ENCODE measurements around the gene RIN3.
A peak's percentile ranks its signal among the peaks of the same experiment; 100 is the strongest.

Gene RIN3

DNA sequence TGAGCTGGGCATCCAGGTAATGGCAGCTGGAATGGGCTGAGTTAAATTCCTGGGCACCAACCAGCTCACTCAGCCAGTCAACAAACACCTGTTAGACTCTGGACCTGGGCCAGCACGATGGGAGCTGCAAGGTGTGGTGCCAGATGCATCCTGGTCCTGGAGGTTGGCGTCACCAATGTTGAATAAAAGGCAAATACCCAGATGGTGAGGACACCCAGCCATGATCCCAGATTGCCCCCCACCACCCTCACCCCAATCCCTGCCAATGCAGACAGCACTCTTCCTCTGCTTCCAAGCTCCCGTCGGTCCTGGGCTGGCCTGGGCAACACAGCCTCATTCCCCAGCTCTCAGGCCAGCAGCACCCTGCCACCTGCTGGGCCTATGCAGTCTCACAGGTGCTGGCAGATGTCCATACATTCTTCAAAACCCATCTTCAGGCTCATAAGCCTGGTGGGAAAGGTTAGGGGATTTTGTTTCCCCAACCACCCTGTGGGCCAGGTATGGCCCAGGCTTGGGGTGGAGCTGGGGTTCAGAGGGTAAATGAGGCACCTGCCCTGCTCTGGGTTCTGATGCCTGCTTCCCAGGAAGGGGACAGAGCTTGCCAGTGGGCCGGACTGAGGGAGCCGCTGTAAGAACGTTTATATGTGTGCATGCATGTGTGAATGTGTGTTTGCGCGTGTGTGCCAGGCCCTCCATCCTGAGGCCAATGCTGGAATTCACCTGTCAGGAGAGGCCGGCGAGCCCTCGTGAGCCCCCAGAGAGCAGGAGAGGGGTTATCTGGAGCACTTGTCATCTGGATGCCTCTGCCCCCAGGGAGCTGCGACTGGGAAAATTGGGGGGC, 176.8 kb downstream of the RIN3 start:
- no peak for DNase-seq (ENCODE audit: low read depth in 2 of 2)

DNA sequence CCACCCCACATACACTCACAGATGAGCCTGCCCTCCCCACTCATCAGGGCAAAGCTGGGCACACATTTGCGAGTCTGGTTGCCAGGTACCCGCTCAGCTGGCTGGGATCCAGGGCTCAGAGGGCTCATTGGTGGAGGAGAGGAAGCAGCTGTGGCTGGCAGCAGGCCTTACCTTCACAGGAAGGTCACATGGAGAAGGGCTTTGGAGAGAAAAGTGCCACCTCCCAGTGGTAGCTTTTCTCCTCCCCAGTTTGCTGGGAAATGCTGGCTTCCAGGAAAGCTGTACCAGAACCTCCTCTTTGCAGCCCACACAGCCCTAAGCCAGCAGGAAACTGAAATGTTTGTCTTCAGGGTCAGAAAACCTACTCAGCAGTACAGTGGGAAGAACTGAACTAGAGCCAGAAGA, 179.2 kb downstream of the RIN3 start:
- DNase-seq (ENCODE audit: low read depth in 2 of 2) = no peak

DNA sequence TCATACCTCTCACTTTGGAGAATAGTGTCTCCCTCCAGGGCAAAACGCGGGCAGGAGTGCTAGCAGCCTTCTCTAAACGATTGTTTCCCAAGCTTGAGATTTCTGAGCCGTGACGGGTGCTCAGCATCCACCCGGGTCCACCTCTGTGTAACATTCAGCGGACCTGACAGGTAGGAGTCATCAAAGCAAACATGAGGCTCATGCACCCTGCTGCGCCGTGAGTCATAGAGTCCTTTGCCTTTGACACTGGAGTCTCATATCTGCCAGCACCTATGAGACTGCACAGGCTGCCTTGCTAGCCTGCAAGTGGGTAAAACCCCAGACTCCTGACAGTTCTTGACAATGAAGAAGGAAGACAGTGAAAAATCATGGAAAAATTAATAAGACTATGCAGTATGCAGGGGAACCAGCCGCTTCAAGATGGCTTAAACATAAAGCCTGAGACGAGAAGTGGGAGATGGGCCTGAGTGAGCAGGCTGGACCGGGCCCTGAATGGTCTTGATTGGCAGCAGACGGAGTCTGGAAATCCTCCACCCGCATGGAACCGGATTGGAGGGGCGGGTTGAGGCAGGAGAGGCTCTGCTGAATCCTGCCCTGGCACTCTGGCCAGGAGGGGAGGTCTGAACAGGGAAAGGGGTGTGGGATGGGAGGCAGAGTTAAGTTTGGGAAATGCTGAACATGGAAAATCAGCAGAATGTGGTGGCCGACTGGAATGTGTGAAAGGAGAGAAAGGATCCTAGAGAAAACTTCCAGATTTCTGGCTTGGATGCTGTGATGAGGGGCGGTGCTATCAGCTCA, 180.6 kb downstream of the RIN3 start:
- DNase-seq (ENCODE audit: low read depth in 2 of 2) = no peak

DNA sequence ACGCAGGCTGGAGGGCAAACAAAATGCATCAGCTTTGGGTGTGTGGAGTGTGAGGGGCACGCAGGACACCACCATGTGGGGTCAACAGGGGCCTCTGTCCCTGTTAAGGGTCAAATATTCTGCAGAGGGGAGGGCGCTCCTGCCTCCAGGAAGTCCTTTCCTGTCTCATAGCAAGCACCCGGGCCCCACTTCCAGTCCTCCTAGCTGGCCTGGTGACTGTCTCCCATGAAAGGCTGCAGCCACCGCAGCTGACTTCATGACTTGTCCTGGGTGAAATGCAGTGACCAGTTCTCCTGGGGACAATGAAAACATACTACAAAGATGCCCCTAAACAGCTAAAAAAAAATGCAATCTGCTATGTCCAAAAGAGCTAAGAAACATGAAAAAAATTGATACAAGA, 181.2 kb downstream of the RIN3 start:
- DNase-seq (ENCODE audit: low read depth in 2 of 2) = no peak

DNA sequence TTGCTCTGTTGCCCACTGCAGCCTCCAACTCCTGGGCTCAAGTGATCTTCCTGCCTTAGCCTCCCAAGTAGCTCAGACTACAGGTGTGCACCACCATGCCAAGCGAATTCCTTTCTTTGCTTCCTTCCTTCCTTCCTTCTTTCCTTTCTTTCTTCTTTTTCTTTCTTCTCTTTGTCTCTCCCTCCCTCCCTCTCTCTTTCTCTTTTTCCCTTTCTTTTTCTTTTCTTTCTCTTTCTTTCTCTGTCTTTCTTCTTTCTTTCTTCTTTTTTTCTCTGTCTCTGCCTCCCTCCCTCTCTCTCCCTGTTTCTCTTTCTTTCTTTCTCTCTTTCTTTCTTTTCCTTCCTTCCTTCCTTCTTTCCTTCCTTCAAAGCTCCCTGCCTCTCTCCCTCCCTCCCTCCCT, 182.0 kb downstream of the RIN3 start:
- no peak for DNase-seq (ENCODE audit: low read depth in 2 of 2)

DNA sequence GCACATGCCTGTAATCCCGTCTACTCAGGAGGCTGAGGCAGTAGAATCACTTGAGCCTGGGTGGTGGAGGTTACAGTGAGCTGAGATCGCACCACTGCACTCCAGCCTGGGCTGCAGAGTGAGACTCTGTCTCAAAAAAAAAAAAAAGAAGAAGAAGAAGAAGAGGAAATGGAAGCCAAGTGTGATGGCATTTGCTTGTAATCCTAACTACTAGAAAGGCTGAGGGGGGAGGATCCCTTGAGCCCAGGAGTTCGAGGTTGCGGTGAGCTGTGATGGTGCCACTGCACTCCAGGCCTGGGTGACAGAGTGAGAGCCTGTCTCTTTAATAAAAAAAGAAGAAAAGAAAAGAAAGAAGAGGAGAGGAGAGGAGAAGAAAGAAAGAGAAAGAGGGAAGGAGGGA, 182.8 kb downstream of the RIN3 start:
- DNase-seq (ENCODE audit: low read depth in 2 of 2) = no peak

DNA sequence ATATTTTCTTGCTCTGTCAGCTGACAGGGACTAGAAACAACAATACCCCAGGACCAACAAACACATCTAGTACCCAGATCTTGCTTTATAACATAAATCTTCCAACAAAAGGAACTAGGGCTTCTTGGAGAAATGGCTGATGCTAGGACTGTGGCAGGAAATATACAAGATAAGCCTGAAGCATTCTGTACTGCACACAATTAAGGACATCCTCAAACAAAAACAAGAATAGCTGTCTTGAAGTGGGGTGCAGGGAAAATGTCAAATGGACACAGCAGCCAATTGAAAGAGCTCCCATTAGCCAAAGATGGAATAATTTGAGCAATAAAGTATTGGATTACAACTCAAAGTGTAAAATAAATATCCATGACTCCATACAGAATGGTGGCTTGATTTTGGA, 184.8 kb downstream of the RIN3 start:
- DNase-seq (ENCODE audit: low read depth in 2 of 2) = no peak

DNA sequence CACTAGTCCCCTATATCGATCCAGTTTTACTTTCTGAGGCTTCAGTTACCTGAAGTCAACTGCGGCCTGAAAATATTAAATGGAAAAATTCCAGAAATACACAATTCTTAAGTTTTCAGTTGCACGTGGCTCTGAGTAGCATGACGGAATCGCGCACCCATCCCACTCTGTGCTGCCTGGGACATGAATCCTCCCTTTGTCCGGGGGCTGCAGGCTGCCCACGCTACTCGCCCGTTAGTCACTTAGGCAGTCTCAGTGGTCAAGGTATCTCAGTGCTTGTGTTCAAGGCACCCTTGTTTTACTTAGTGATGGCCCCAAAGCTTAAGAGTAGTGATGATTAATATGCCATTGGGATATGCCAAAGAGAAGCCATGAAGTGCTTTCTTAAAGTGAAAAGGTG, 188.2 kb downstream of the RIN3 start:
- DNase-seq (ENCODE audit: low read depth in 2 of 2) = no peak

DNA sequence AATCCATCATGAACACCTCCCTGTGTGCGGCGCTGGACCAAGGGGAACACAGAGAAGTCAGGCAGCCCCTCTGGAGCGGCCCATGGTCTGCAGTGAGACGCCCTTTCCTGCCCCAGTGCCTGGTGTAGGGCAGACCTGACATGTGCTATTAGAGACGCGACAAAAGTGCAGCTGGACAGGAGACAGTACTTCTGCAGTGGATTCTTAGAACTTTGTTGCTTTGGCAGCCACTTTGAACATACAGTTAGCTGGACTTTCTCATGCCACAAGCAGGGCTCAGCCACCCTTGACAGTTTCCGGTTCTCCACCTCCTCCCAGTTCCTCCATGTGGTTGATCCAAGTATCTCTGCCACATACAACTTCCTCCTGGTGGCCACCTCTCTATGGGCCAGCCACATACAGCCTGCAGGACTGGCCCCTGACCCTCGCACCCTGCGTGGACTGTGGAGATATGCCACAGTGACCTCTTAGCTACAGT, 188.9 kb downstream of the RIN3 start:
- DNase-seq (ENCODE audit: low read depth in 2 of 2) = no peak

DNA sequence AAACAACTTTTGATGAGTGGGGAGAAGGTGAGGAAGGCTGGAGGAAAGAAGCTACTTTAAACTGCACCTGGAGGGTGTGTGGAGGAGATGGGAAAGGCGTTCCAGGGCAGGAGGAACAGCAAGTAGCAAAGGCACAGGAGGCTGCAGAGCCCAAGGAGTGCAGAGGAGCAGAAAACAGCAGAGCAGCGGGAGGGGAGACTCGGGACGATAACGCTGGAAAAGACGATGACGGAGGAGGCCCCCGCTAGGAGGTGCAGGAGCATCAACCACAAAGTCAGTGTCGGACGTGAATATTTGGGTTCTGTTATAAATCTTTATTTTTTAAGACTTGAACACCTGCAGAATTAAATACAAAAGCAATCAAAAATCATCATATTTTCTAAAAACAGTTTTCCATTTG, 189.9 kb downstream of the RIN3 start:
- DNase-seq (ENCODE audit: low read depth in 2 of 2) = no peak

DNA sequence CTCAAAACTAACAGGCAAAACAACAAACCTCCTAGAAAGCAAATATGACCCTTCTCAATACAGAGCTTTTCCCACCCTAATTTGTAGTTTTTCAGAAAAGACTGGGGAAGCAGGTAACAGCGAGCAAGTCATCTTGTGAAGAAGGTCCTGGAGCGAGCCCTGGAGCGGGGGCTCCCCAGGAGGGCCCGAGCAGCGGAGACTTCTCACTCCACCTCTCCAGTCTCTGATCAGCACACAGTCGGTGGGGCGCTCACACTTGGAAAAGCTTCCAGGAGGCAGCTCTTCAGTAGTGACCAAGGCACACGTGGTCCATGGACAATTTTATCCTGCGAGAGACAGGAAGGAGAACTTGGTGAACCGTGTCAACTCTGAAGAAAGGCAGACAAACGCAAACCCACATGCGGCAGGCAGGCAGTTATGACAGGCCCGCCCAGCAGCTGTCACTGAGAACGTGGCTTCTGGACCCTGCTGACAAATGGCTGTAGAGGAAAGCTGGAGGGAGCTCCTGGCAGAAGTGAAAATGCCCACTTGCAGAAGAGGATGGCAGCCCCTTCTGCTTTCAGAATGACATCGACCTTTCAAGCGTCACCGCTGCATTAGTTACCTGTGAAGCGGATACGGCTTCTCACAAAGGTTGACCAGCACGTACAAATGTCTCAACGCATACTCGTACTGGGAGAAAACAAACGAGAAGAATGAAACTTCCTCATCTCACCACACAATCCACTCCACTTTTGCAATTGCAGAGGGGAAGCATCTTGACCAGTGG, 190.6 kb downstream of the RIN3 start:
- DNase-seq (ENCODE audit: low read depth in 2 of 2) = no peak

DNA sequence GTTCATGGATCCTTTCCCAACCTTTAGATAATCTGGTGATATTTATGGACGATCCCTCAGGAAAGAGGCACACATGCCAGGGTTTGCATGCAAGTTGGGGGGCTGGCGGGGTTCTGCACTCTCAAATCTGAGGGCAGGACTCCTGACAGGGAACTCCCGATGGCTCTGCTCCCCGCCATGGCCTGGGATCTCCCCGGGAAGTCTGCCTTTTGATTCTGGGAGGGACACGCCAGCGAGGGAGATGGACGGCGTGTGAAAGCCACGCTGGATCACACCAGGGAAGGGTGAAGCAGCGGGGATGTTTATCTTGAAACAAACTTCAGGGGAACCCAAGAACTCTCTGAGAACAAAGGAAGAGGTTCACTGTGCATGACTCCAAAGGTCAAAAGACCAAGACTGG, 191.2 kb downstream of the RIN3 start:
- no peak for DNase-seq (ENCODE audit: low read depth in 2 of 2)

DNA sequence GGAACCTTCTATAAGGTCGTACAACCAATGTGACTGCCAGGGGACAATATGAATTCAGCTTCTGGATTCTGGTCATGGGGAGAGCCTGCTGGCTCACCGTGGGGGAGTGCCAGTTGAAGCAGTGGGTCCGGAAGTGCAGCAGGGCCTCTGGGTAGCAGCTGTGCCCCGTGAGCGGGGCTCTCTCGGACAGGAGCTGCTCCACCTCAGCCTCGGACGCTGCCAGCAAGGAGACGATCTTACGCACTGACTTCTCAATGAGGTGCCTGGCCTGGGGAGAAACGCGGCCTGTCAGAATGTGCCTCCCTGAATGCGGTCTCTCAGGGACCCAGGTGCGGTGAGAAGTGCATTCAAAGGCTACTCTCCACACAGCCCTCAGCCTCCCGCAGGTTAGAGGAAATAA, 192.8 kb downstream of the RIN3 start:
- no peak for DNase-seq (ENCODE audit: low read depth in 2 of 2)

DNA sequence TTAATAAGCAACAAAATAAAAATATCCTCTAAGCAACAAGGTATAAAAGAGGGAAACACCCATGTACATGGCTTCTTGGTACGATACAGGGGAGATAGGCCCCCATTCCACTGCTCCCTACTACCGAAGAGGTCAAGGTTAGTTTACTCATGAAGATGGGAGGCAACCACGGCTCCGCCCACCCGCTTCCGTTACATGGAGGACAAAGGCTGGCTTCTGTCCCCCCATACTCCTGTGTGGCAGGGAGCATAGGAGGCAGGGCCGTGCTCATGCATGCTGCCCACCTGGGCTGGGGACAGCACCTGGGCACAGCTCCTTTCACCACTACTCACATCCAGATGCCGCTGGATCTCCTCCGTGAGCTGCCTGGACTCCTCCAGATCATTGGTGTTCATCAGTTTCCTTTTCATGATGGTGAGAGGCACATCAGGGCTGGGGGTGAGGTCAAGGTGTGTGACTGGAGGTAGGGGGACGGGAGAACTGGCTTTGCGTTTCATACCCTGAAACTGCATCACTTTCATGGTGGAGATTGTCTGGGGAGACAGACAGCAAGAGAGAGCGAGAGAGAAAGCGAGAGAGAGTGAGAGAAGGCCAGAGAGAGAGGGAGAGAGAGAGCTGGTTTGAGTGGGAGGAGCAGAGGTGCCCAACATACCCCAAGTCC, 195.9 kb downstream of the RIN3 start:
- no peak for DNase-seq (ENCODE audit: low read depth in 2 of 2)

DNA sequence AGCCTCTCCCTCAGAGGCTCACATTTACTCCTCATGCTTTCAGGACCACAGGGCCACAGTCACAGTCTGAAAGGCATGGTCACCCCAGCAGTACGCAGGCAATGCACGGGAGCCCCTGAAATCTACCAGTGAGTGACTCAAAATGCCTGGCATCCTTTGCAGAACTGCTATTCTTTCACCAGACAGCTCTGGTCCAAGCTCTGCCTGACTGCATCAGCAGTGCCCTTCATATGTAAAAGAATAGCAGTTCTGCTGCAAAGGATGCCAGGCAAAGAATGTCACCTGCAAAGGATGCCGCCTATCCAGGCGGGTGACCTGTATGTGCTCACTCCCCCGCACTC, 196.4 kb downstream of the RIN3 start:
- DNase-seq (ENCODE audit: low read depth in 2 of 2) = no peak

DNA sequence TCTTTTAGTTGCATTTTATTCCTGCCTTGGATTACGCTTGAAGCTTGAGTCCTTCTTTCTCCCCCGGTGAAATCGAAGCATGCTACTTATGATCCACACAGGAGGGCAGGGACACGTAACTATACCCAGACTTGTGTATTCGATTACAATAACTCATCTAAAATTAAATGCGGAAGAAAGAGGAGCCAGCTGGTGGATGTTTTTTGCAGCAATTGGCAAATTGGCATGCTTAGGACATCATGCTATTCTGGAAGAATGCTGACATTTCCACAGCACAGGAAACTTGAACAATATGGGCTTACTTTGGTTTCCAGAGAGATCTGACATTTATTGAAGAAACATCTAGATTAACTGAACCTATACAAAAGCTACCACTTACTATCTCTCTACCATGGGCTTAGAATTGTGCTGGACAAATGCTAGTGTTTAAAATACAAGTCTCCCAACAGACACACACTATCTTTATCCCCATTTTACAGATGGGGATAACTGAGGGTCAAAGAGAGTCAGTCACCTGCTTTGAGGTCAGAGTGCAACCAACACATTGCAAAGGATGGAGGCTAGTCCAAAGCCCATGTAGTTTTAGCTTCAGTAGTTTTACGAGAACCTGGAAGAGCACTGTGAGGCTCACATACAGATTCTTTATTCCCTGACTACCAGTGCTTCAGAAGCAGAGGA, 198.5 kb downstream of the RIN3 start:
- DNase-seq (ENCODE audit: low read depth in 2 of 2) = no peak

DNA sequence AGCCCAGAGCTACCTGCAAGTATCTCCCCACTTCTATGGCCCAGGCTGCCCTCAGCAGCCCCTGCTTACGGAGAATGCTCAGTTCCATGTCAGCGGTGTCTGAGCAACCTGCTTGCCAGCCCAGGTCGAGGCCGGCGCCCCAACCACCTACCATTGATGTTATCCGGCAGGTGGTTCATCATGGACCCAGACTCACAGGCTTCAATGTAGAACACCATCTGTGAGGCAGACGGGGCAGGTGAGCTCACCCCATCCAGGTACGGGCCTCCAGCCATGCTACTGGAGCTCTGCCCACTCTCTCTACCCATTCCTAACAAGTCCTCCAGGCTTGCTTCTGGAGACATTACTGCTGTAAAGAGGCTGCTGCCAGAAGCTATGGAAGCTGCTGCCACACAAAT, 199.1 kb downstream of the RIN3 start:
- no peak for DNase-seq (ENCODE audit: low read depth in 2 of 2)

DNA sequence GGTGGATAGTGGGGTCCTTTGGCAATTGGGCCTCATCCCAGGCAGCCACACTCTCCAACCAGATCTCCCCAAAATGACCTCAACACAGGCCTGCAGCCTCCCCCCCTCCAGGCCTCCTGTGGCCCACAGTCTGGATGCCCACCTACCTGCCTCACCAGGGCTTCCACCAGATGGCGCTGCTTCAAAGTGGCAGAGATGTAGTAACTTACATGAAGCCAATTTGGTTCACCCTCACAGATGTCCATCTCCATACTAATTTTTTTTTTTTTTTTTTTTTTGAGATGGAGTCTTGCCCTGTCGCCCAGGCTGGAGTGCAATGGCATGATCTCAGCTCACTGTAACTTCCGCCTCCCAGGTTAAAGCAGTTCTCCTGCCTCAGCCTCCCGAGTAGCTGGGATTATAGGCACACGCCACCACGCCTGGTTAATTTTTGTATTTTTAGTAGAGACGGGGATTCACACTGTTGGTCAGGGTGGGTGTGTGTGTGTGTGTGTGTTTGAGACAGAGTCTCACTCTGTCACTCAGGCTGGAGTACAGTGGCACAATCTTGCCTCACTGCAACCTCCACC, 201.2 kb downstream of the RIN3 start:
- peak; percentile 58 to 75 for DNase-seq (ENCODE audit: low read depth in 2 of 2)

DNA sequence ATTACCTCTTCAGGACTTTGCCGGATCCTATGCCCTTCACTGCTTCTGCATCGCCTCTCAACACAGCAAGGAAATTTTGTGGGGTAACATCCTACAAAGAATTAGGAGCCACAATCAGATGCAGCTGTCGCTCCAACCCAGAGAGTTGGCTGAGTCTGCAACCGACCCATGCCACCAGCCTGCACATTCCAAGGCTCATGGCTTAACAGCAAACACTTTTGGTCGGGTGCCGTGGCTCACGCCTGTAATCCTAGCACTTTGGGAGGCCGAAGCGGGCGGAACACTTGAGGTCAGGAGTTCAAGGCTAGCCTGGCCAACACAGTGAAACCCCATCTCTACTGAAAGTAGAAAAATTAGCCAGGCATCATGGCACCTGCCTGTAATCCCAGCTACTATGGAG, 202.6 kb downstream of the RIN3 start:
- no peak for DNase-seq (ENCODE audit: low read depth in 2 of 2)

DNA sequence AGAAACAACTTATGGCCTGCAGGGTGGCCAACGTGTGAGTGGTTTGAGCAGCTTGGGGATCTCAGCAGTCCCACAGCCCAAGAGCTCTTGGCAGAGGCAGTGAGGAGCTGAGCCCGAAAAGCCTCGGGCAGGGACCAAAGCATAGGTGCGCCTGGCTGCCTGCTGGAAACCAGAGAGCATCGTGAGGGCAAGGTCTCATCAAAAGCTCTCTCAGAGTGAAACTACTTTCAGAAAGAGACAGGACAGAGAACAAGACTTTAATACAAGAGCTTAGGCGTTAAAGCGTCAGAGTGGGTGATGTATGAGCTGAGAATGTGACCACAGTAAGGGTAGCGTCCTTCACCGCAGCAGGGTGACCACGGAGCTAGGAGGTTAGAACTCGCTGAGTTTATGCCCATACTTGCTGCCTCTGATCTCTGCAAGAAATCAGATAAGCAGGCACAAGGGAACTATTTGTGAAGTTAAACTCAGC, 204.0 kb downstream of the RIN3 start:
- DNase-seq (ENCODE audit: low read depth in 2 of 2) = no peak

DNA sequence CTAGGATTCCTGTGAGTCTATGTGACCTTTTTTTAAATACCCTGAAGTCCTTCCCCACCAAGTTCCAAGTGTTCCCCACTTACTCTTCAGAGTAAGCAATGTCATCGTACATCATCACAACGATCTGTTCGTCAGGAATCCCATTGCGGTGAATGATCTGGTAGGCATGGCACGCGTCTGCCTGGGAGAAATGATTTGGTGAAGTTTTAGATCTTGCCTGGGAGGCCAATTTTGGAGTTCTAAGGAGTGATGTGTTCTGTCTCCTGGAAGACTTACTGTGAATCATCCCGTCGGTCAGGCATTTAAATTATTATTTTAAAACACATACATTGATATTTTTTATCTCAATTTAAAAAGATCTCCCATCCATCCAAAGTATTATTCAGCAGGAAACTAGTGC, 205.1 kb downstream of the RIN3 start:
- DNase-seq (ENCODE audit: low read depth in 2 of 2) = no peak

Measured in stimulated activated CD8-positive, alpha-beta memory T cell treated with anti-CD3 and anti-CD28 coated beads, Interleukin-7, amount 100 ng/mL, for 4 hours (primary cell).